Colonic mucosa (tissue), 4 donors: ENCODE data around the gene SHISA3. TPM values are rescaled to one million over a fixed set of nuclear protein-coding genes. Genes with fewer than 3 reads are reported as not detected.

Experiments used
- DNase-seq: peaks from one replicate; pipeline ENCODE4 v3.0.0-alpha.2; 2020
- H3K27ac ChIP-seq: fragments of 200-600 bp; one replicate; pipeline ENCODE4 v1.8.0; 2021
- H3K27me3 ChIP-seq: fragments of 200-600 bp; one replicate; pipeline ENCODE4 v1.8.0; 2021
- H3K36me3 ChIP-seq: fragments of 200-600 bp; one replicate; pipeline ENCODE4 v1.8.0; 2021
- H3K4me1 ChIP-seq: fragments of 200-600 bp; one replicate; pipeline ENCODE4 v1.8.0; 2021; ENCODE audit warnings: mild to moderate bottlenecking
- H3K4me3 ChIP-seq: fragments of 200-600 bp; one replicate; pipeline ENCODE4 v1.8.0; 2021
- H3K9ac ChIP-seq, 2 donors: one replicate each; pipeline ENCODE4 v1.7.0; 2013; ENCODE audit warnings: control low read depth in 2 of 2, low read depth in 2 of 2, low read length in 2 of 2
- H3K9me3 ChIP-seq: fragments of 200-600 bp; one replicate; pipeline ENCODE4 v1.8.0; 2021
- CTCF ChIP-seq: fragments of 200-600 bp; IDR thresholded peaks from one replicate; pipeline ENCODE4 v1.8.0; 2022; ENCODE audit warnings: antibody characterized with exemption, mild to moderate bottlenecking
- intact Hi-C: fragments of 100-400 bp; cut with DNase I; formaldehyde crosslinking; loops from one replicate; pipeline ENCODE4 v1.14.1; 2022
- total RNA-seq, 2 donors: library from RNA; stranded (reverse); fragmentation: NEBNext Ultra II Directional in 1 of 2; extraction: Animal tissue kit (Norgen Biotek cat#: 25700) in 1 of 2; gene quantifications; one replicate each; pipeline ENCODE4 v1.2.1, GENCODE V29; 2021
- donor health status: healthy.
- donor health status: DM: no; HTN: no; CAD: no.
- donor health status: DM: no; HTN: no; CAD: no.

Gene SHISA3
- 1 to 10 TPM in 1 of 2 donors, under 1 TPM in 1; 0.86 to 1.1 TPM for total RNA-seq

- H3K9me3 ChIP-seq = no peaks in the 10 kb centered on the region
- H3K27me3 ChIP-seq = peaks cover 48% of the 10 kb centered on the region
- H3K9ac ChIP-seq = no peak within 1 kb of the TSS
- H3K36me3 ChIP-seq = no peaks in the 10 kb centered on the region
- peak; percentile 25 for DNase-seq
- intact Hi-C loops = no loop called here
- no peak for TF ChIP-seq CTCF
- H3K4me3 ChIP-seq = peak within 1 kb of the TSS; percentile 36
- peaks cover 13% of the 10 kb centered on the region for H3K4me1 ChIP-seq
- no peak within 1 kb of the TSS for H3K27ac ChIP-seq
Measured at GRCh38 chr4:42396752-42397634, at the start of gene SHISA3. Gene SHISA3, plus strand, starts transcription at chr4:42397488. Its CDS starts 569 bp downstream, at chr4:42398057.

DNA sequence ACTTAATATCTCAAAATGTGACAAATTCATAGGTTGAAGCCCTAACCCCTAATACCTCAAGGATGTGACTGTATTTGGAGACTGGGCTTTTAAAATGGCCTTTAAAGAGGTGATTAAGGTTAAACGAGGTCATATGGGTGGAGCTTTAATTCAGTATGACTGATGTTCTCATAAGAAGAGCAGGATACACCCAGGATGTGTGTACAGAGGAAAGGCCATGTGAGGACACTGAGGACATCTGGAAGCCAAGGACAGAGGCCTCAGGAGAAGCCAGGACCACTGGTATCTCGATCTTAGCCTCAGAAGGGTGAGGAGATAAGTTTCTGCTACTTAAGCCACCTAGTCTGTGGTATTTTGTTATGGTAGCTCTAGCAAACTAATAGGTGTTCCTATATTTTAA, 49.0 kb upstream of the SHISA3 start:
- H3K9ac ChIP-seq = no peak overlapping the region
- DNase-seq = no peak
- H3K27ac ChIP-seq = no peak overlapping the region
- TF ChIP-seq CTCF = no peak
- H3K4me3 ChIP-seq = no peak overlapping the region
- intact Hi-C loops = no loop called here
- H3K36me3 ChIP-seq = no peaks in the 10 kb centered on the region
- no peaks in the 10 kb centered on the region for H3K4me1 ChIP-seq
- no peaks in the 10 kb centered on the region for H3K9me3 ChIP-seq
- no peaks in the 10 kb centered on the region for H3K27me3 ChIP-seq

DNA sequence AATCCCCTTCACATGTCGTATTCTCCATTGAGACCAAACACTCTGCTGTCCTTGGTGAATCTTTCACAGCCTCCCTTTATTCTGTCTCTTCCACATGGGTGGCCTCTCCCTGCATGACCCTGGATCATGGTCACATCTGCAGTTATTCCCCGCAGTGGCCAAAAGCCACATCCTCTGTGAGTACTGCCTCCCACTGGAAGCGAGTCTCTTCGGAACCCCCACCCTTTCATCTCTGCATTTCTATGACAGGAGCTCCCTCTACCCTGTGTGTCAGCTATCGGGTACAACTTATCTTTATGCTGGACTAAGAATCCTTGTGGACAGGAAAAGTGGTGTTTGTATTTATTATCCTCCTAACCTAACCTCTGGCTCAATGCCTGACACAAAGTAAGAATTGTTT, 48.6 kb upstream of the SHISA3 start:
- H3K4me1 ChIP-seq = no peaks in the 10 kb centered on the region
- H3K27me3 ChIP-seq = no peaks in the 10 kb centered on the region
- DNase-seq = no peak
- H3K27ac ChIP-seq = no peak overlapping the region
- no peaks in the 10 kb centered on the region for H3K36me3 ChIP-seq
- no peak overlapping the region for H3K9ac ChIP-seq
- H3K9me3 ChIP-seq = no peaks in the 10 kb centered on the region
- TF ChIP-seq CTCF = no peak
- intact Hi-C loops = no loop called here
- H3K4me3 ChIP-seq = no peak overlapping the region

GRCh38 chr4:42350611-42351182, 46.6 kb upstream of the SHISA3 start:
- DNase-seq = no peak
- H3K27ac ChIP-seq = no peak overlapping the region
- no peaks in the 10 kb centered on the region for H3K4me1 ChIP-seq
- no peaks in the 10 kb centered on the region for H3K9me3 ChIP-seq
- H3K27me3 ChIP-seq = peaks cover 3% of the 10 kb centered on the region
- no peak overlapping the region for H3K4me3 ChIP-seq
- intact Hi-C loops = no loop called here
- TF ChIP-seq CTCF = no peak
- H3K9ac ChIP-seq = no peak overlapping the region
- H3K36me3 ChIP-seq = no peaks in the 10 kb centered on the region

GRCh38 chr4:42352049-42352448, 45.2 kb upstream of the SHISA3 start:
- Histone ChIP-seq H3K36me3 (no peaks in the 10 kb centered on the region), H3K4me1 (no peaks in the 10 kb centered on the region), H3K9me3 (no peaks in the 10 kb centered on the region), H3K27ac (no peak overlapping the region), H3K4me3 (no peak overlapping the region), H3K9ac (no peak overlapping the region), H3K27me3 (peaks cover 3% of the 10 kb centered on the region)
- TF ChIP-seq CTCF = no peak
- intact Hi-C loops = no loop called here
- DNase-seq = no peak
